Measurements from ENCODE around the gene GCC2. TPM values are rescaled to one million over a fixed set of nuclear protein-coding genes. Genes with fewer than 3 reads are reported as not detected.

Gene GCC2
- total and polyA plus RNA-seq, 2 experiments from 2014 or later, result 43.4 to 172 TPM

DNA sequence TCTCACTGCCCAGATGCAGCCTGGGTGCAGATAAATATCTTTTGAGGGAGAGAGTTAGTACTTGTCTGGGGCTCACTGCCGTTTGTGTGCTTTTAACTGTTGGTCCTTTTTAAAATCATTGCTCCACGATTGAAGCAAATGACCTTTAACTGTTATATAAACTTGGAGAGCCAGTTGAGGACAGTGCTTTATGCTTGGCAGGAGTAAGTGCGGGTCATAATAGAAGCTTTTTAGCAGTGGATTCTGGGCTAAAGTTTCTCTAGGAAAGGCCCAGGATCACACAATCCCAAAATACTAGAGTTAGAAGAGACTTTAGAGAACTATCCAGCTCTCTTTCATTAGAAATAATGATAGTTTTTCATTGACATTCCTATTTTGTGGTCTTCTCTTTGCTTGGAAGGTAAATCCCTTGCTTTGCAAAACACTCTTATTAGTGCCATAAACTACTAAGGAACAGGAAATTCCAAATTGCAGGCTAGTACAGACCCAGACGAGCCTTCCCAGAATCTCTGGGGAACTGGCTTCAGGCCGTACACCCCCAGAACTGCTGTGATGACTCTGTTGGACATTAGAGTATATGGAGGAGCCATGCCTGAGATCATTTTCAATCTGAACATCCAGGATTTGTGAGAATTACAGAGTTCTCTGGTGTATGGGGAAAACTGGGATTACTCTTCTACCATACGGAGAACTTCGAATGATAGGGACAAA, 104.4 kb downstream of the GCC2 start:
- Mint-ChIP-seq H3K4me1 (peaks cover 10% of the 10 kb centered on the region; the same call in 2 of the 3 replicates), H3K4me3 (no peak overlapping the region), H3K36me3 (ENCODE audit: low read depth) (no peaks in the 10 kb centered on the region), H3K27ac (peak overlapping the region; percentile 64), H3K9me3 (no peaks in the 10 kb centered on the region), H3K27me3 (ENCODE audit: insufficient read depth, low read depth, poor library complexity) (no peaks in the 10 kb centered on the region)
- DNase-seq (ENCODE audit: low spot score) (no peak), ATAC-seq (no peak)
- H3F3A ChIP-seq (replicated peaks; ENCODE audit: low read depth), result 0 out of 2 replicates have a peak, but pooled peaks cover 3% of the 10 kb centered on the region
- H4K20me1 ChIP-seq (replicated peaks; ENCODE audit: insufficient read depth), result no peaks in the 10 kb centered on the region
- no peaks in the 10 kb centered on the region for H3K36me3 ChIP-seq (ENCODE audit: insufficient read depth)
- H3K27ac ChIP-seq (ENCODE audit: low read depth), result peak overlapping the region; percentile 40
- no peak overlapping the region for H3K4me3 ChIP-seq
- TF ChIP-seq NANOG (IDR thresholded peaks at IDR 0.05; ENCODE audit: borderline replicate concordance) (no peak), STAT1 (IDR thresholded peaks at IDR 0.05; ENCODE audit: unreplicated experiment) (no peak), CREB1 (CRISPR knock-in tag; IDR thresholded peaks at IDR 0.05; ENCODE audit: low read depth) (no peak), JUNB (IDR thresholded peaks at IDR 0.05; ENCODE audit: unreplicated experiment) (no peak), ZNF114 (CRISPR knock-in tag; IDR thresholded peaks at IDR 0.05) (no peak), EZH2phosphoT487 (IDR thresholded peaks at IDR 0.05; ENCODE audit: unreplicated experiment) (no peak), EZH2 (IDR thresholded peaks at IDR 0.05; ENCODE audit: low read depth, unreplicated experiment) (no peak), POLR2AphosphoS5 (IDR thresholded peaks at IDR 0.05; ENCODE audit: low read depth) (no peak), ZNF331 (CRISPR knock-in tag; IDR thresholded peaks at IDR 0.05; ENCODE audit: low read depth) (no peak)
- TF ChIP-seq, protein P1, sequence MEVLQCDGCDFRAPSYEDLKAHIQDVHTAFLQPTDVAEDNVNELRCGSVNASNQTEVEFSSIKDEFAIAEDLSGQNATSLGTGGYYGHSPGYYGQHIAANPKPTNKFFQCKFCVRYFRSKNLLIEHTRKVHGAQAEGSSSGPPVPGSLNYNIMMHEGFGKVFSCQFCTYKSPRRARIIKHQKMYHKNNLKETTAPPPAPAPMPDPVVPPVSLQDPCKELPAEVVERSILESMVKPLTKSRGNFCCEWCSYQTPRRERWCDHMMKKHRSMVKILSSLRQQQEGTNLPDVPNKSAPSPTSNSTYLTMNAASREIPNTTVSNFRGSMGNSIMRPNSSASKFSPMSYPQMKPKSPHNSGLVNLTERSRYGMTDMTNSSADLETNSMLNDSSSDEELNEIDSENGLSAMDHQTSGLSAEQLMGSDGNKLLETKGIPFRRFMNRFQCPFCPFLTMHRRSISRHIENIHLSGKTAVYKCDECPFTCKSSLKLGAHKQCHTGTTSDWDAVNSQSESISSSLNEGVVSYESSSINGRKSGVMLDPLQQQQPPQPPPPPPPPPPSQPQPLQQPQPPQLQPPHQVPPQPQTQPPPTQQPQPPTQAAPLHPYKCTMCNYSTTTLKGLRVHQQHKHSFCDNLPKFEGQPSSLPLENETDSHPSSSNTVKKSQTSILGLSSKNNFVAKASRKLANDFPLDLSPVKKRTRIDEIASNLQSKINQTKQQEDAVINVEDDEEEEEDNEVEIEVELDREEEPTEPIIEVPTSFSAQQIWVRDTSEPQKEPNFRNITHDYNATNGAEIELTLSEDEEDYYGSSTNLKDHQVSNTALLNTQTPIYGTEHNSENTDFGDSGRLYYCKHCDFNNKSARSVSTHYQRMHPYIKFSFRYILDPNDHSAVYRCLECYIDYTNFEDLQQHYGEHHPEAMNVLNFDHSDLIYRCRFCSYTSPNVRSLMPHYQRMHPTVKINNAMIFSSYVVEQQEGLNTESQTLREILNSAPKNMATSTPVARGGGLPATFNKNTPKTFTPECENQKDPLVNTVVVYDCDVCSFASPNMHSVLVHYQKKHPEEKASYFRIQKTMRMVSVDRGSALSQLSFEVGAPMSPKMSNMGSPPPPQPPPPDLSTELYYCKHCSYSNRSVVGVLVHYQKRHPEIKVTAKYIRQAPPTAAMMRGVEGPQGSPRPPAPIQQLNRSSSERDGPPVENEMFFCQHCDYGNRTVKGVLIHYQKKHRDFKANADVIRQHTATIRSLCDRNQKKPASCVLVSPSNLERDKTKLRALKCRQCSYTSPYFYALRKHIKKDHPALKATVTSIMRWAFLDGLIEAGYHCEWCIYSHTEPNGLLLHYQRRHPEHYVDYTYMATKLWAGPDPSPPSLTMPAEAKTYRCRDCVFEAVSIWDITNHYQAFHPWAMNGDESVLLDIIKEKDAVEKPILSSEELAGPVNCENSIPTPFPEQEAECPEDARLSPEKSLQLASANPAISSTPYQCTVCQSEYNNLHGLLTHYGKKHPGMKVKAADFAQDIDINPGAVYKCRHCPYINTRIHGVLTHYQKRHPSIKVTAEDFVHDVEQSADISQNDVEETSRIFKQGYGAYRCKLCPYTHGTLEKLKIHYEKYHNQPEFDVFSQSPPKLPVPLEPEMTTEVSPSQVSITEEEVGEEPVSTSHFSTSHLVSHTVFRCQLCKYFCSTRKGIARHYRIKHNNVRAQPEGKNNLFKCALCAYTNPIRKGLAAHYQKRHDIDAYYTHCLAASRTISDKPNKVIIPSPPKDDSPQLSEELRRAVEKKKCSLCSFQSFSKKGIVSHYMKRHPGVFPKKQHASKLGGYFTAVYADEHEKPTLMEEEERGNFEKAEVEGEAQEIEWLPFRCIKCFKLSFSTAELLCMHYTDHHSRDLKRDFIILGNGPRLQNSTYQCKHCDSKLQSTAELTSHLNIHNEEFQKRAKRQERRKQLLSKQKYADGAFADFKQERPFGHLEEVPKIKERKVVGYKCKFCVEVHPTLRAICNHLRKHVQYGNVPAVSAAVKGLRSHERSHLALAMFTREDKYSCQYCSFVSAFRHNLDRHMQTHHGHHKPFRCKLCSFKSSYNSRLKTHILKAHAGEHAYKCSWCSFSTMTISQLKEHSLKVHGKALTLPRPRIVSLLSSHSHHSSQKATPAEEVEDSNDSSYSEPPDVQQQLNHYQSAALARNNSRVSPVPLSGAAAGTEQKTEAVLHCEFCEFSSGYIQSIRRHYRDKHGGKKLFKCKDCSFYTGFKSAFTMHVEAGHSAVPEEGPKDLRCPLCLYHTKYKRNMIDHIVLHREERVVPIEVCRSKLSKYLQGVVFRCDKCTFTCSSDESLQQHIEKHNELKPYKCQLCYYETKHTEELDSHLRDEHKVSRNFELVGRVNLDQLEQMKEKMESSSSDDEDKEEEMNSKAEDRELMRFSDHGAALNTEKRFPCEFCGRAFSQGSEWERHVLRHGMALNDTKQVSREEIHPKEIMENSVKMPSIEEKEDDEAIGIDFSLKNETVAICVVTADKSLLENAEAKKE (CRISPR knock-in tag; IDR thresholded peaks at IDR 0.05), result no peak
- TF ChIP-seq, protein P2, sequence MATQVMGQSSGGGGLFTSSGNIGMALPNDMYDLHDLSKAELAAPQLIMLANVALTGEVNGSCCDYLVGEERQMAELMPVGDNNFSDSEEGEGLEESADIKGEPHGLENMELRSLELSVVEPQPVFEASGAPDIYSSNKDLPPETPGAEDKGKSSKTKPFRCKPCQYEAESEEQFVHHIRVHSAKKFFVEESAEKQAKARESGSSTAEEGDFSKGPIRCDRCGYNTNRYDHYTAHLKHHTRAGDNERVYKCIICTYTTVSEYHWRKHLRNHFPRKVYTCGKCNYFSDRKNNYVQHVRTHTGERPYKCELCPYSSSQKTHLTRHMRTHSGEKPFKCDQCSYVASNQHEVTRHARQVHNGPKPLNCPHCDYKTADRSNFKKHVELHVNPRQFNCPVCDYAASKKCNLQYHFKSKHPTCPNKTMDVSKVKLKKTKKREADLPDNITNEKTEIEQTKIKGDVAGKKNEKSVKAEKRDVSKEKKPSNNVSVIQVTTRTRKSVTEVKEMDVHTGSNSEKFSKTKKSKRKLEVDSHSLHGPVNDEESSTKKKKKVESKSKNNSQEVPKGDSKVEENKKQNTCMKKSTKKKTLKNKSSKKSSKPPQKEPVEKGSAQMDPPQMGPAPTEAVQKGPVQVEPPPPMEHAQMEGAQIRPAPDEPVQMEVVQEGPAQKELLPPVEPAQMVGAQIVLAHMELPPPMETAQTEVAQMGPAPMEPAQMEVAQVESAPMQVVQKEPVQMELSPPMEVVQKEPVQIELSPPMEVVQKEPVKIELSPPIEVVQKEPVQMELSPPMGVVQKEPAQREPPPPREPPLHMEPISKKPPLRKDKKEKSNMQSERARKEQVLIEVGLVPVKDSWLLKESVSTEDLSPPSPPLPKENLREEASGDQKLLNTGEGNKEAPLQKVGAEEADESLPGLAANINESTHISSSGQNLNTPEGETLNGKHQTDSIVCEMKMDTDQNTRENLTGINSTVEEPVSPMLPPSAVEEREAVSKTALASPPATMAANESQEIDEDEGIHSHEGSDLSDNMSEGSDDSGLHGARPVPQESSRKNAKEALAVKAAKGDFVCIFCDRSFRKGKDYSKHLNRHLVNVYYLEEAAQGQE (IDR thresholded peaks at IDR 0.05; ENCODE audit: unreplicated experiment), result no peak
- TF ChIP-seq, protein P3, sequence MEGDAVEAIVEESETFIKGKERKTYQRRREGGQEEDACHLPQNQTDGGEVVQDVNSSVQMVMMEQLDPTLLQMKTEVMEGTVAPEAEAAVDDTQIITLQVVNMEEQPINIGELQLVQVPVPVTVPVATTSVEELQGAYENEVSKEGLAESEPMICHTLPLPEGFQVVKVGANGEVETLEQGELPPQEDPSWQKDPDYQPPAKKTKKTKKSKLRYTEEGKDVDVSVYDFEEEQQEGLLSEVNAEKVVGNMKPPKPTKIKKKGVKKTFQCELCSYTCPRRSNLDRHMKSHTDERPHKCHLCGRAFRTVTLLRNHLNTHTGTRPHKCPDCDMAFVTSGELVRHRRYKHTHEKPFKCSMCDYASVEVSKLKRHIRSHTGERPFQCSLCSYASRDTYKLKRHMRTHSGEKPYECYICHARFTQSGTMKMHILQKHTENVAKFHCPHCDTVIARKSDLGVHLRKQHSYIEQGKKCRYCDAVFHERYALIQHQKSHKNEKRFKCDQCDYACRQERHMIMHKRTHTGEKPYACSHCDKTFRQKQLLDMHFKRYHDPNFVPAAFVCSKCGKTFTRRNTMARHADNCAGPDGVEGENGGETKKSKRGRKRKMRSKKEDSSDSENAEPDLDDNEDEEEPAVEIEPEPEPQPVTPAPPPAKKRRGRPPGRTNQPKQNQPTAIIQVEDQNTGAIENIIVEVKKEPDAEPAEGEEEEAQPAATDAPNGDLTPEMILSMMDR (conservative IDR thresholded peaks at IDR 0.05; ENCODE audit: low read depth in 2 of 2), result no peak
- TF ChIP-seq, protein P4, sequence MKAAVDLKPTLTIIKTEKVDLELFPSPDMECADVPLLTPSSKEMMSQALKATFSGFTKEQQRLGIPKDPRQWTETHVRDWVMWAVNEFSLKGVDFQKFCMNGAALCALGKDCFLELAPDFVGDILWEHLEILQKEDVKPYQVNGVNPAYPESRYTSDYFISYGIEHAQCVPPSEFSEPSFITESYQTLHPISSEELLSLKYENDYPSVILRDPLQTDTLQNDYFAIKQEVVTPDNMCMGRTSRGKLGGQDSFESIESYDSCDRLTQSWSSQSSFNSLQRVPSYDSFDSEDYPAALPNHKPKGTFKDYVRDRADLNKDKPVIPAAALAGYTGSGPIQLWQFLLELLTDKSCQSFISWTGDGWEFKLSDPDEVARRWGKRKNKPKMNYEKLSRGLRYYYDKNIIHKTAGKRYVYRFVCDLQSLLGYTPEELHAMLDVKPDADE (IDR thresholded peaks at IDR 0.05), result no peak
- H3K4me1 ChIP-seq (ENCODE audit: insufficient read depth), result peaks cover 16% of the 10 kb centered on the region
- no peaks in the 10 kb centered on the region for H3K9me2 ChIP-seq (ENCODE audit: insufficient read depth)
- peaks cover 79% of the 10 kb centered on the region for H3K79me2 ChIP-seq (replicated peaks; ENCODE audit: insufficient read depth)
- no peaks in the 10 kb centered on the region for H3K27me3 ChIP-seq (ENCODE audit: insufficient read depth)
- H3K4me2 ChIP-seq, result no peak overlapping the region; the same call in 1 of the 2 replicates
- no peak overlapping the region for H2AFZ ChIP-seq
